ENCODE measurements around the gene BCL2L15.

GRCh38 chr1:113930499-113931161, 43.2 kb upstream of the BCL2L15 start:
- no peak for TF ChIP-seq CTCF (IDR thresholded peaks at IDR 0.05)
- TF ChIP-seq POLR2AphosphoS5 (IDR thresholded peaks at IDR 0.05): peak; percentile 12
- no peak for TF ChIP-seq POLR2A (IDR thresholded peaks at IDR 0.05)
- no peak for TF ChIP-seq EP300 (IDR thresholded peaks at IDR 0.05)
